ENCODE data around the gene OLFML3. TPM values are rescaled to one million over a fixed set of nuclear protein-coding genes. Genes with fewer than 3 reads are reported as not detected.

Gene OLFML3
- total and polyA plus RNA-seq, 2 donors (not counting 1 experiment from before 2014, with no cell fraction given), result 0.32 TPM; not detected in 1

DNA sequence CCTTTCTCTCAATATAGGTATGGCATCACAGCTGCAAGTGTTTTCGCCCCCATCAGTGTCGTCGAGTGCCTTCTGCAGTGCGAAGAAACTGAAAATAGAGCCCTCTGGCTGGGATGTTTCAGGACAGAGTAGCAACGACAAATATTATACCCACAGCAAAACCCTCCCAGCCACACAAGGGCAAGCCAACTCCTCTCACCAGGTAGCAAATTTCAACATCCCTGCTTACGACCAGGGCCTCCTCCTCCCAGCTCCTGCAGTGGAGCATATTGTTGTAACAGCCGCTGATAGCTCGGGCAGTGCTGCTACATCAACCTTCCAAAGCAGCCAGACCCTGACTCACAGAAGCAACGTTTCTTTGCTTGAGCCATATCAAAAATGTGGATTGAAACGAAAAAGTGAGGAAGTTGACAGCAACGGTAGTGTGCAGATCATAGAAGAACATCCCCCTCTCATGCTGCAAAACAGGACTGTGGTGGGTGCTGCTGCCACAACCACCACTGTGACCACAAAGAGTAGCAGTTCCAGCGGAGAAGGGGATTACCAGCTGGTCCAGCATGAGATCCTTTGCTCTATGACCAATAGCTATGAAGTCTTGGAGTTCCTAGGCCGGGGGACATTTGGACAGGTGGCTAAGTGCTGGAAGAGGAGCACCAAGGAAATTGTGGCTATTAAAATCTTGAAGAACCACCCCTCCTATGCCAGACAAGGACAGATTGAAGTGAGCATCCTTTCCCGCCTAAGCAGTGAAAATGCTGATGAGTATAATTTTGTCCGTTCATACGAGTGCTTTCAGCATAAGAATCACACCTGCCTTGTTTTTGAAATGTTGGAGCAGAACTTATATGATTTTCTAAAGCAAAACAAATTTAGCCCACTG is 38.7 kb upstream of the OLFML3 start:
- Histone ChIP-seq H3K4me2 (replicated peaks; ENCODE audit: low read depth, low read length, poor library complexity, severe bottlenecking) (no peak overlapping the region), H3K27me3 (replicated peaks in 1 of 4; ENCODE audit: control extremely low read depth in 1 of 4, control insufficient read depth in 3 of 4, insufficient read depth in 4 of 4, low read length in 3 of 4) (no peaks in the 10 kb centered on the region), H3K9me3 (ENCODE audit: control extremely low read depth in 1 of 3, control insufficient read depth in 2 of 3, insufficient read depth in 1 of 3, low read length in 2 of 3) (no peaks in the 10 kb centered on the region), H4K20me1 (ENCODE audit: control insufficient read depth, insufficient read depth, low read length, poor library complexity, severe bottlenecking) (peaks cover 40% of the 10 kb centered on the region), H2AFZ (ENCODE audit: insufficient read depth, low read depth, low read length, poor library complexity, severe bottlenecking) (no peak overlapping the region), H3K79me2 (ENCODE audit: control insufficient read depth, insufficient read depth, low read length) (peaks cover 89% of the 10 kb centered on the region), H3K9ac (ENCODE audit: low read length) (no peak overlapping the region), H3K27ac (ENCODE audit: low read length in 2 of 2) (peak overlapping the region in 1 of 2 donors; percentile 12), H3K4me3 (ENCODE audit: control extremely low read depth in 1 of 5, extremely low read depth in 1 of 5, insufficient read depth in 1 of 5, low read depth in 2 of 5, low read length in 4 of 5) (no peak overlapping the region), H3K4me1 (ENCODE audit: control insufficient read depth in 2 of 2, insufficient read depth in 2 of 2, low read length in 2 of 2) (peaks cover 13 to 18% of the 10 kb centered on the region in 2 donors), H3K36me3 (replicated peaks in 1 of 2; ENCODE audit: control extremely low read depth in 1 of 2, control insufficient read depth in 1 of 2, extremely low read depth in 1 of 2, insufficient read depth in 2 of 2, low read length in 1 of 2) (peaks cover 0 to 16% of the 10 kb centered on the region in 2 experiments)
- WGBS (ENCODE audit: insufficient coverage), result 30% methylated on average over 7 of the region's 16 CpGs
- TF ChIP-seq EZH2 (IDR thresholded peaks at IDR 0.05; ENCODE audit: borderline replicate concordance, insufficient read depth, low read depth, low read length, poor library complexity, severe bottlenecking), result no peak
- TF ChIP-seq, protein P1, sequence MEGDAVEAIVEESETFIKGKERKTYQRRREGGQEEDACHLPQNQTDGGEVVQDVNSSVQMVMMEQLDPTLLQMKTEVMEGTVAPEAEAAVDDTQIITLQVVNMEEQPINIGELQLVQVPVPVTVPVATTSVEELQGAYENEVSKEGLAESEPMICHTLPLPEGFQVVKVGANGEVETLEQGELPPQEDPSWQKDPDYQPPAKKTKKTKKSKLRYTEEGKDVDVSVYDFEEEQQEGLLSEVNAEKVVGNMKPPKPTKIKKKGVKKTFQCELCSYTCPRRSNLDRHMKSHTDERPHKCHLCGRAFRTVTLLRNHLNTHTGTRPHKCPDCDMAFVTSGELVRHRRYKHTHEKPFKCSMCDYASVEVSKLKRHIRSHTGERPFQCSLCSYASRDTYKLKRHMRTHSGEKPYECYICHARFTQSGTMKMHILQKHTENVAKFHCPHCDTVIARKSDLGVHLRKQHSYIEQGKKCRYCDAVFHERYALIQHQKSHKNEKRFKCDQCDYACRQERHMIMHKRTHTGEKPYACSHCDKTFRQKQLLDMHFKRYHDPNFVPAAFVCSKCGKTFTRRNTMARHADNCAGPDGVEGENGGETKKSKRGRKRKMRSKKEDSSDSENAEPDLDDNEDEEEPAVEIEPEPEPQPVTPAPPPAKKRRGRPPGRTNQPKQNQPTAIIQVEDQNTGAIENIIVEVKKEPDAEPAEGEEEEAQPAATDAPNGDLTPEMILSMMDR (IDR thresholded peaks at IDR 0.05), result no peak
- Mint-ChIP-seq H3K27ac (peak overlapping the region; percentile 47), H3K4me3 (no peak overlapping the region), H3K4me1 (peaks cover 46% of the 10 kb centered on the region), H3K27me3 (no peaks in the 10 kb centered on the region), H3K9me3 (ENCODE audit: insufficient read depth) (no peaks in the 10 kb centered on the region)
- no peak for ATAC-seq (ENCODE audit: low read depth)
- ChIA-PET CTCF (interaction anchor here (0.7 kb wide), 1 partner anchor 30 kb away, joined by 6 read pairs; no protein-coding TSS in a partner anchor), POLR2A (no interaction called here)
- intact Hi-C loops (cut with micrococcal nuclease), result no loop called here
- peak; percentile 21 for DNase-seq

GRCh38 chr1:113941245-113941559 is 38.1 kb upstream of the OLFML3 start:
- Histone ChIP-seq H3K4me2 (replicated peaks; ENCODE audit: low read depth, low read length, poor library complexity, severe bottlenecking) (no peak overlapping the region), H3K36me3 (replicated peaks in 1 of 2; ENCODE audit: control extremely low read depth in 1 of 2, control insufficient read depth in 1 of 2, extremely low read depth in 1 of 2, insufficient read depth in 2 of 2, low read length in 1 of 2) (peaks cover 0 to 16% of the 10 kb centered on the region in 2 experiments), H3K4me3 (ENCODE audit: control extremely low read depth in 1 of 5, extremely low read depth in 1 of 5, insufficient read depth in 1 of 5, low read depth in 2 of 5, low read length in 4 of 5) (no peak overlapping the region), H3K9me3 (ENCODE audit: control extremely low read depth in 1 of 3, control insufficient read depth in 2 of 3, insufficient read depth in 1 of 3, low read length in 2 of 3) (no peaks in the 10 kb centered on the region), H3K79me2 (ENCODE audit: control insufficient read depth, insufficient read depth, low read length) (peaks cover 89% of the 10 kb centered on the region), H2AFZ (ENCODE audit: insufficient read depth, low read depth, low read length, poor library complexity, severe bottlenecking) (no peak overlapping the region), H3K27me3 (replicated peaks in 1 of 4; ENCODE audit: control extremely low read depth in 1 of 4, control insufficient read depth in 3 of 4, insufficient read depth in 4 of 4, low read length in 3 of 4) (no peaks in the 10 kb centered on the region), H3K4me1 (ENCODE audit: control insufficient read depth in 2 of 2, insufficient read depth in 2 of 2, low read length in 2 of 2) (peaks cover 17 to 24% of the 10 kb centered on the region in 2 donors), H4K20me1 (ENCODE audit: control insufficient read depth, insufficient read depth, low read length, poor library complexity, severe bottlenecking) (peaks cover 40% of the 10 kb centered on the region), H3K9ac (ENCODE audit: low read length) (no peak overlapping the region), H3K27ac (ENCODE audit: low read length in 2 of 2) (peak overlapping the region in 1 of 2 donors; percentile 12)
- TF ChIP-seq, protein P1 (IDR thresholded peaks at IDR 0.05), result no peak
- TF ChIP-seq EZH2 (IDR thresholded peaks at IDR 0.05; ENCODE audit: borderline replicate concordance, insufficient read depth, low read depth, low read length, poor library complexity, severe bottlenecking), result no peak
- intact Hi-C loops (cut with micrococcal nuclease), result no loop called here
- POLR2A ChIA-PET, result no interaction called here
- Mint-ChIP-seq H3K4me3 (no peak overlapping the region), H3K9me3 (ENCODE audit: insufficient read depth) (no peaks in the 10 kb centered on the region), H3K4me1 (peaks cover 47% of the 10 kb centered on the region), H3K27me3 (no peaks in the 10 kb centered on the region), H3K27ac (no peak overlapping the region)
- CTCF ChIA-PET, result no interaction called here
- 96% methylated on average over 5 of the region's 7 CpGs for WGBS (ENCODE audit: insufficient coverage)
- no peak for ATAC-seq (ENCODE audit: low read depth)
- DNase-seq, result no peak

Measured in B cell (primary cell).